Type B pancreatic cell (in vitro differentiated cells): Measurements from ENCODE around the gene ACER3. TPM values are rescaled to one million over a fixed set of nuclear protein-coding genes. Genes with fewer than 3 reads are reported as not detected.

ENCODE experiments used
- DNase-seq: peaks from one replicate; pipeline ENCODE4 v3.0.0; 2021; ENCODE audit warnings: mixed read lengths; ENCODE audit not compliant: unreplicated experiment; ENCODE audit errors: extremely low spot score
- H3K27ac Mint-ChIP-seq: 2 replicates; pipeline ENCODE4 v1.8.0; 2021; ENCODE audit warnings: mild to moderate bottlenecking, mixed read lengths
- H3K27me3 Mint-ChIP-seq: 2 replicates; pipeline ENCODE4 v1.8.0; 2021; ENCODE audit warnings: mixed read lengths
- H3K36me3 Mint-ChIP-seq: 2 replicates; pipeline ENCODE4 v1.8.0; 2021; ENCODE audit warnings: mixed read lengths
- H3K4me1 Mint-ChIP-seq: one replicate; pipeline ENCODE4 v1.8.0; 2021; ENCODE audit warnings: mixed read lengths; ENCODE audit not compliant: unreplicated experiment
- H3K4me3 Mint-ChIP-seq: 2 replicates; pipeline ENCODE4 v1.8.0; 2021; ENCODE audit warnings: mild to moderate bottlenecking, mixed read lengths
- H3K9me3 Mint-ChIP-seq: 2 replicates; pipeline ENCODE4 v1.8.0; 2021; ENCODE audit warnings: mixed read lengths
- CTCF ChIP-seq: fragments of 200-600 bp; sonication (generic); conservative IDR thresholded peaks from 2 replicates; pipeline ENCODE4 v1.5.0; 2021; ENCODE audit warnings: antibody characterized with exemption, mild to moderate bottlenecking
- total RNA-seq: library from RNA; stranded (reverse); gene quantifications from 2 replicates; pipeline ENCODE4 v1.2.1, GENCODE V29; 2021; ENCODE audit warnings: low replicate concordance

ACER3 gene
- total RNA-seq, 1 donor from 2014 or later, result 25.7 TPM

GRCh38 chr11:77069336-77069968, 208.7 kb downstream of the ACER3 start:
- TF ChIP-seq CTCF, result no peak
- peak overlapping the region; percentile 69 for H3K4me3 Mint-ChIP-seq
- H3K4me1 Mint-ChIP-seq, result peaks cover 37% of the 10 kb centered on the region

GRCh38 chr11:77069969-77070582, 209.4 kb downstream of the ACER3 start:
- H3K9me3 Mint-ChIP-seq, result no peaks in the 10 kb centered on the region
- peaks cover 7% of the 10 kb centered on the region for H3K27me3 Mint-ChIP-seq
- no peak for TF ChIP-seq CTCF
- H3K4me3 Mint-ChIP-seq, result no peak overlapping the region
- no peak for DNase-seq
- peaks cover 37% of the 10 kb centered on the region for H3K4me1 Mint-ChIP-seq
- H3K36me3 Mint-ChIP-seq, result no peaks in the 10 kb centered on the region
- H3K27ac Mint-ChIP-seq, result no peak overlapping the region

More at GRCh38 chr11:77069336-77069968, 208.7 kb downstream of the ACER3 start:
- no peak for DNase-seq
- Mint-ChIP-seq H3K9me3 (no peaks in the 10 kb centered on the region), H3K36me3 (no peaks in the 10 kb centered on the region), H3K27me3 (peaks cover 12% of the 10 kb centered on the region), H3K27ac (no peak overlapping the region)

DNA sequence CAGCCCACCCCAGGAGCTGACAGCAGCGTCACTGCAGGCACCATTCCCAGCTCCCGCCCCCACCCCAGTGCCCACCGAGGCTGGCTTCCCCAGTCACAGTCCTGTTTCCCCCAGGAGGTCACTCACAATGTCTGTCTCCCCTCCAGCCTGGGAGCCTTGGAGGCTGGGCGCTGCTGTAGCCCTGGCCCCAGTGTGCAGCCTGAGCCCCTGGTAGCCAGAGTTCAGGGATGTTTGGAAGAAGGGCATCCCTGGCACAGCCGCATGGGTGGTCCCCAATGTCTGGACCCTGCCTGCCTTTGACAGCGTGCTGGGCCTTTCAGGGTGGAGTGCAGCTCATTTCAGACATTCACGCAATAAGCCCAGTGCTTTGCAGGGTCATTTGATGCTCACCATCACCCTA, 210.4 kb downstream of the ACER3 start:
- Mint-ChIP-seq H3K9me3 (no peaks in the 10 kb centered on the region), H3K27me3 (peaks cover 6% of the 10 kb centered on the region), H3K4me1 (peaks cover 31% of the 10 kb centered on the region), H3K27ac (no peak overlapping the region), H3K4me3 (no peak overlapping the region), H3K36me3 (no peaks in the 10 kb centered on the region)
- DNase-seq, result peak; percentile 64
- TF ChIP-seq CTCF, result no peak

- peak overlapping the region; percentile 27 for H3K4me3 Mint-ChIP-seq
- DNase-seq, result peak; percentile 63
- TF ChIP-seq CTCF, result no peak
Measured at GRCh38 chr11:77071671-77072605, 211.2 kb downstream of the ACER3 start.

GRCh38 chr11:77072851-77073327, 212.2 kb downstream of the ACER3 start:
- DNase-seq, result peak; percentile 66
- Mint-ChIP-seq H3K27ac (peak overlapping the region; percentile 39), H3K36me3 (no peaks in the 10 kb centered on the region), H3K27me3 (peaks cover 4% of the 10 kb centered on the region), H3K9me3 (peaks cover 1% of the 10 kb centered on the region), H3K4me1 (peaks cover 27% of the 10 kb centered on the region), H3K4me3 (peak overlapping the region; percentile 41)
- TF ChIP-seq CTCF, result no peak

More at GRCh38 chr11:77071671-77072605, 211.2 kb downstream of the ACER3 start:
- peaks cover 31% of the 10 kb centered on the region for H3K4me1 Mint-ChIP-seq
- no peaks in the 10 kb centered on the region for H3K36me3 Mint-ChIP-seq
- no peaks in the 10 kb centered on the region for H3K9me3 Mint-ChIP-seq
- H3K27me3 Mint-ChIP-seq, result peaks cover 6% of the 10 kb centered on the region
- H3K27ac Mint-ChIP-seq, result peak overlapping the region; percentile 23
